IMR-90 (cell line): ENCODE data around the gene DDI2. TPM values are rescaled to one million over a fixed set of nuclear protein-coding genes. Genes with fewer than 3 reads are reported as not detected.

Experiments
- ATAC-seq: fragments of 200-7000 bp; cut with Tn5 transposase; 2 replicates; pipeline ENCODE4 v1.9.1; 2020; ENCODE audit warnings: low read depth, mild to moderate bottlenecking, moderate library complexity
- BruUV-seq: library from RNA; stranded (reverse); fragments of 400-500 nt; replicated peaks from 2 replicates; lab custom pipeline; 2021; lab: Mats Ljungman, UMichigan
- CTCF ChIA-PET: fragments of 300-600 bp; formaldehyde crosslinking; extraction: SDS; loops from one replicate; lab custom pipeline; 2021; ENCODE audit warnings: antibody characterized with exemption; lab: Yijun Ruan, JAX
- POLR2A ChIA-PET: fragments of 300-600 bp; sonication (Branson Sonifier 250); formaldehyde crosslinking; loops from one replicate; lab custom pipeline; 2022; ENCODE audit warnings: antibody characterized with exemption; ENCODE audit not compliant: unreplicated experiment; lab: Charles Lee
- DNase-seq: peaks from one replicate; pipeline ENCODE4 v3.0.0; 2013
- H2AFZ ChIP-seq: replicated peaks from 2 replicates; pipeline ENCODE3; 2013; ENCODE audit warnings: low read length, mild to moderate bottlenecking; ENCODE audit not compliant: poor library complexity
- H2AK5ac ChIP-seq: 2 replicates; pipeline ENCODE4 v1.6.1; 2013; ENCODE audit warnings: low read depth, low read length, inconsistent platforms
- H2AK9ac ChIP-seq: replicated peaks from 2 replicates; pipeline ENCODE3; 2013; ENCODE audit warnings: mild to moderate bottlenecking, low read depth, low read length, moderate library complexity; ENCODE audit not compliant: poor library complexity
- H2BK120ac ChIP-seq: 2 replicates; pipeline ENCODE4 v1.6.1; 2013; ENCODE audit warnings: low read depth, low read length, inconsistent platforms
- H2BK15ac ChIP-seq: 3 replicates; pipeline ENCODE4 v1.6.1; 2013; ENCODE audit warnings: low read depth, low read length, inconsistent platforms
- H2BK20ac ChIP-seq: 2 replicates; pipeline ENCODE4 v1.6.1; 2013; ENCODE audit warnings: low read depth, mild to moderate bottlenecking, inconsistent platforms, low read length, moderate library complexity
- H2BK5ac ChIP-seq: 2 replicates; pipeline ENCODE4 v1.6.1; 2013; ENCODE audit warnings: mild to moderate bottlenecking, low read depth, low read length, inconsistent platforms; ENCODE audit not compliant: poor library complexity, severe bottlenecking
- H3K14ac ChIP-seq: replicated peaks from 2 replicates; pipeline ENCODE4 v1.6.1; 2013; ENCODE audit warnings: low read depth, low read length, inconsistent platforms
- H3K18ac ChIP-seq: 2 replicates; pipeline ENCODE4 v1.6.1; 2013; ENCODE audit warnings: low read depth, low read length, control low read depth
- H3K23ac ChIP-seq: 2 replicates; pipeline ENCODE4 v1.6.1; 2013; ENCODE audit warnings: low read depth, low read length, inconsistent platforms
- H3K27ac ChIP-seq: 2 replicates; pipeline ENCODE4 v1.5.1; 2013; ENCODE audit warnings: mild to moderate bottlenecking, control low read depth, low read length; ENCODE audit not compliant: insufficient read depth
- H3K27me3 ChIP-seq: 2 replicates; pipeline ENCODE4 v1.6.1; 2013; ENCODE audit warnings: low read length; ENCODE audit not compliant: control insufficient read depth, insufficient read depth
- H3K36me3 ChIP-seq: 2 replicates; pipeline ENCODE4 v1.6.1; 2013; ENCODE audit warnings: low read length, mixed read lengths; ENCODE audit not compliant: control insufficient read depth, insufficient read depth
- H3K4ac ChIP-seq: 2 replicates; pipeline ENCODE4 v1.6.1; 2013; ENCODE audit warnings: low read depth, low read length, inconsistent platforms
- H3K4me1 ChIP-seq: 2 replicates; pipeline ENCODE4 v1.6.1; 2013; ENCODE audit warnings: low read length, mixed read lengths; ENCODE audit not compliant: control insufficient read depth, insufficient read depth
- H3K4me2 ChIP-seq: 2 replicates; pipeline ENCODE4 v1.6.1; 2013; ENCODE audit warnings: low read depth, mild to moderate bottlenecking, control low read depth, low read length, moderate library complexity
- H3K4me3 ChIP-seq: 2 replicates; pipeline ENCODE4 v1.5.1; 2013; ENCODE audit warnings: low read depth, mild to moderate bottlenecking, control low read depth, low read length, moderate library complexity; ENCODE audit not compliant: insufficient read depth
- H3K56ac ChIP-seq: 2 replicates; pipeline ENCODE4 v1.6.1; 2013; ENCODE audit warnings: low read length, inconsistent platforms; ENCODE audit not compliant: insufficient read depth; ENCODE audit errors: extremely low read depth
- H3K79me1 ChIP-seq, 2 experiments: 2 replicates each; pipeline ENCODE4 v1.6.1; 2013; ENCODE audit warnings: low read length in 2 of 2, inconsistent platforms in 1 of 2, low read depth in 1 of 2
- H3K9ac ChIP-seq: 2 replicates; pipeline ENCODE4 v1.6.1; 2013; ENCODE audit warnings: low read depth, low read length, control low read depth
- H3K9me1 ChIP-seq: 2 replicates; pipeline ENCODE4 v1.6.1; 2013; ENCODE audit warnings: low read length, inconsistent platforms; ENCODE audit not compliant: insufficient read depth
- H3K9me3 ChIP-seq: 2 replicates; pipeline ENCODE4 v1.6.1; 2013; ENCODE audit warnings: low read length; ENCODE audit not compliant: control insufficient read depth, insufficient read depth
- H4K20me1 ChIP-seq: 2 replicates; pipeline ENCODE4 v1.6.1; 2013; ENCODE audit warnings: low read length, inconsistent platforms; ENCODE audit not compliant: insufficient read depth
- H4K5ac ChIP-seq: 2 replicates; pipeline ENCODE4 v1.6.1; 2013; ENCODE audit warnings: mild to moderate bottlenecking, low read depth, low read length, control low read depth
- H4K8ac ChIP-seq, 2 experiments: 2 replicates each; pipeline ENCODE4 v1.6.1; 2013; ENCODE audit warnings: low read depth in 2 of 2, low read length in 2 of 2, control low read depth in 1 of 2, inconsistent platforms in 1 of 2
- H4K91ac ChIP-seq: 2 replicates; pipeline ENCODE4 v1.6.1; 2013; ENCODE audit warnings: low read depth, low read length, inconsistent platforms; ENCODE audit not compliant: insufficient read depth
- BHLHE40 ChIP-seq: fragments of 150-350 bp; IDR thresholded peaks from 2 replicates; pipeline ENCODE4 v1.6.1; 2016; ENCODE audit warnings: mild to moderate bottlenecking, low read depth, low read length
- CEBPB ChIP-seq: IDR thresholded peaks from 2 replicates; pipeline ENCODE4 v1.6.1; 2012; ENCODE audit warnings: low read depth, low read length, improper control_type of control experiment
- FOS ChIP-seq: fragments of 150-350 bp; IDR thresholded peaks from 2 replicates; pipeline ENCODE4 v1.6.1; 2016; ENCODE audit warnings: low read depth, low read length
- MAFK ChIP-seq: IDR thresholded peaks from 2 replicates; pipeline ENCODE4 v1.6.1; 2012; ENCODE audit warnings: low read depth, low read length, improper control_type of control experiment
- MAZ ChIP-seq: IDR thresholded peaks from 2 replicates; pipeline ENCODE4 v1.6.1; 2012; ENCODE audit warnings: low read depth, mild to moderate bottlenecking, low read length, improper control_type of control experiment, moderate library complexity, borderline replicate concordance
- NFE2L2 ChIP-seq: fragments of 150-350 bp; IDR thresholded peaks from 2 replicates; pipeline ENCODE4 v1.6.1; 2016; ENCODE audit warnings: low read depth, mild to moderate bottlenecking, low read length
- POLR2A ChIP-seq: IDR thresholded peaks from 2 replicates; pipeline ENCODE4 v1.6.1; 2012; ENCODE audit warnings: mild to moderate bottlenecking, low read depth, low read length
- RCOR1 ChIP-seq: IDR thresholded peaks from 2 replicates; pipeline ENCODE4 v1.6.1; 2012; ENCODE audit warnings: mild to moderate bottlenecking, low read length, improper control_type of control experiment; ENCODE audit not compliant: insufficient replicate concordance
- WGBS, 2 experiments: methylation state at CpG; one replicate each; pipeline versions ENCODE4 v1.1.5 to v1.1.7; 2013; ENCODE audit warnings: missing lambda C conversion rate in 2 of 2; ENCODE audit not compliant: insufficient read length in 1 of 2; ENCODE audit errors: extremely low coverage in 2 of 2; 5-methylcytosine and 5-hydroxymethylcytosine counted together
- dilution Hi-C: fragments of 300-500 bp; cut with HindIII; formaldehyde crosslinking; loops from one replicate; pipeline ENCODE4 v1.14.3; 2018; ENCODE audit warnings: low sequenced_read_pairs; ENCODE audit not compliant: unreplicated experiment
- in situ Hi-C: fragments of 300-500 bp; cut with MboI; formaldehyde crosslinking; loops from 3 replicates; pipeline ENCODE4 v1.14.3; 2019; ENCODE audit warnings: low sequenced_read_pairs, inconsistent platforms, mixed read lengths
- intact Hi-C: fragments of 100-400 bp; cut with micrococcal nuclease; formaldehyde crosslinking; loops from 2 replicates; pipeline ENCODE4 v1.10.0; 2022
- polyA plus RNA-seq, 3 experiments: library from polyadenylated mRNA; depleted of rRNA; stranded (reverse); fragments of >200 nt; gene quantifications; 2 replicates each; pipeline ENCODE4 v1.2.3, GENCODE V29; 2012; ENCODE audit warnings: low replicate concordance in 1 of 3
- total RNA-seq: library from RNA; depleted of rRNA; stranded (reverse); fragments of >200 nt; gene quantifications from 2 replicates; pipeline ENCODE4 v1.2.3, GENCODE V29; 2012
- TF ChIP-seq, protein P1 (sequence below): fragments of 150-350 bp; IDR thresholded peaks from 2 replicates; pipeline ENCODE4 v1.6.1; 2017; ENCODE audit warnings: mild to moderate bottlenecking, antibody characterized with exemption, low read length, low read depth
- TF ChIP-seq, protein P2 (sequence below): conservative IDR thresholded peaks from 2 replicates; pipeline ENCODE4 v1.5.1; 2012; ENCODE audit warnings: mild to moderate bottlenecking, low read depth, low read length, improper control_type of control experiment

The DDI2 gene
- total and polyA plus RNA-seq, 2 of the 4 experiments (the other 2 are of a cell fraction), result 6.0 to 13.4 TPM

DNA sequence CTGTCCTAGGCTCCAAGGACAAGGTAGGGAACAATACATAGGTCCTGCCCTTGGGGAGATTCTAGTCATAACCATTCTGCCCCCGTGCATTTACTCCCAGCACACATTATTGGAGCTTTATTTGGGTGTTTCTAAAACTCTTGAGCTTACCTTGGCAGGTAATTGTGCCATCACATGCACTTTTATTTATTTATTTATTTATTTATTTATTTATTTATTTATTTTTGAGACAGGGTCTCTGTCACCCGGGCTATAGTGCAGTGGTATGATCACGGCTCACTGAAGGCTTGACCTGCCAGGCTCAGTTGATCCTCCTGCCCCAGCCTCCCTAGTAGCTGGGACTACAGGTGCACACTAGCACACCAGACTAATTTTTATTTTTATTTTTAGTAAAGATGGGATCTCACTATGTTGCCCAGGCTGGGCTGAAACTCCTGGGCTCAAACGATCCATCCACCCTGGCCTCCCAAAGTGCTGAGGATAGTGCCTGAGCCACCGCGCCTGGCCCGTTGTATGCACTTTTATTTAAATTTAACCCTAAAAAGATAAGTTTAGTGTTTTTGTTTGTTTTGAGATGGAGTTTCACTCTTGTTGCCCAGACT, 41.6 kb upstream of the DDI2 start:
- H2BK120ac ChIP-seq, result no peak overlapping the region
- intact Hi-C loops, result no loop called here
- peaks cover 5% of the 10 kb centered on the region for H3K36me3 ChIP-seq
- CTCF ChIA-PET, result no interaction called here
- H3K9me3 ChIP-seq, result no peaks in the 10 kb centered on the region
- no peak overlapping the region for H2AFZ ChIP-seq
- H3K27ac ChIP-seq, result no peak overlapping the region
- no TSS peak for BruUV-seq
- no peak overlapping the region for H3K23ac ChIP-seq
- no peak overlapping the region for H3K56ac ChIP-seq
- H2BK15ac ChIP-seq, result no peak overlapping the region
- H3K4me2 ChIP-seq, result no peak overlapping the region
- H2AK9ac ChIP-seq, result no peak overlapping the region
- no peak overlapping the region for H4K91ac ChIP-seq
- H2AK5ac ChIP-seq, result no peak overlapping the region
- no peak overlapping the region for H4K5ac ChIP-seq
- H3K4me1 ChIP-seq, result no peaks in the 10 kb centered on the region
- DNase-seq (no peak), ATAC-seq (no peak)
- H3K27me3 ChIP-seq, result no peaks in the 10 kb centered on the region
- no peak overlapping the region for H2BK5ac ChIP-seq
- no peak overlapping the region for H3K9ac ChIP-seq
- no peak overlapping the region for H4K8ac ChIP-seq
- TF ChIP-seq BHLHE40, result no peak
- TF ChIP-seq, protein P1, sequence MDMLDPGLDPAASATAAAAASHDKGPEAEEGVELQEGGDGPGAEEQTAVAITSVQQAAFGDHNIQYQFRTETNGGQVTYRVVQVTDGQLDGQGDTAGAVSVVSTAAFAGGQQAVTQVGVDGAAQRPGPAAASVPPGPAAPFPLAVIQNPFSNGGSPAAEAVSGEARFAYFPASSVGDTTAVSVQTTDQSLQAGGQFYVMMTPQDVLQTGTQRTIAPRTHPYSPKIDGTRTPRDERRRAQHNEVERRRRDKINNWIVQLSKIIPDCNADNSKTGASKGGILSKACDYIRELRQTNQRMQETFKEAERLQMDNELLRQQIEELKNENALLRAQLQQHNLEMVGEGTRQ, result no peak
- no peak for TF ChIP-seq RCOR1
- TF ChIP-seq FOS, result no peak
- no peak for TF ChIP-seq MAFK
- TF ChIP-seq, protein P2, sequence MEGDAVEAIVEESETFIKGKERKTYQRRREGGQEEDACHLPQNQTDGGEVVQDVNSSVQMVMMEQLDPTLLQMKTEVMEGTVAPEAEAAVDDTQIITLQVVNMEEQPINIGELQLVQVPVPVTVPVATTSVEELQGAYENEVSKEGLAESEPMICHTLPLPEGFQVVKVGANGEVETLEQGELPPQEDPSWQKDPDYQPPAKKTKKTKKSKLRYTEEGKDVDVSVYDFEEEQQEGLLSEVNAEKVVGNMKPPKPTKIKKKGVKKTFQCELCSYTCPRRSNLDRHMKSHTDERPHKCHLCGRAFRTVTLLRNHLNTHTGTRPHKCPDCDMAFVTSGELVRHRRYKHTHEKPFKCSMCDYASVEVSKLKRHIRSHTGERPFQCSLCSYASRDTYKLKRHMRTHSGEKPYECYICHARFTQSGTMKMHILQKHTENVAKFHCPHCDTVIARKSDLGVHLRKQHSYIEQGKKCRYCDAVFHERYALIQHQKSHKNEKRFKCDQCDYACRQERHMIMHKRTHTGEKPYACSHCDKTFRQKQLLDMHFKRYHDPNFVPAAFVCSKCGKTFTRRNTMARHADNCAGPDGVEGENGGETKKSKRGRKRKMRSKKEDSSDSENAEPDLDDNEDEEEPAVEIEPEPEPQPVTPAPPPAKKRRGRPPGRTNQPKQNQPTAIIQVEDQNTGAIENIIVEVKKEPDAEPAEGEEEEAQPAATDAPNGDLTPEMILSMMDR, result no peak
- TF ChIP-seq NFE2L2, result no peak
- TF ChIP-seq POLR2A, result no peak
- TF ChIP-seq CEBPB, result no peak
- TF ChIP-seq MAZ, result no peak
- in situ Hi-C loops, result no loop called here
- no peaks in the 10 kb centered on the region for H3K79me1 ChIP-seq
- dilution Hi-C loops, result no loop called here
- no CpG with 5 or more reads among the region's 7 CpGs for WGBS, 2 experiments
- POLR2A ChIA-PET, result no interaction called here
- H3K18ac ChIP-seq, result no peak overlapping the region
- no peaks in the 10 kb centered on the region for H4K20me1 ChIP-seq
- H3K14ac ChIP-seq, result no peak overlapping the region
- no peak overlapping the region for H3K4ac ChIP-seq
- no peak overlapping the region for H3K4me3 ChIP-seq
- H2BK20ac ChIP-seq, result no peak overlapping the region
- no peaks in the 10 kb centered on the region; the same call in 1 of the 2 replicates for H3K9me1 ChIP-seq
